ENCODE data around the gene PPP4C.

PPP4C gene

GRCh38 chr16:30054959-30055553, 20.7 kb upstream of the PPP4C start:
- DNase-seq (ENCODE audit: extremely low read depth in 1 of 2, low read depth in 1 of 2) = no peak

- DNase-seq (ENCODE audit: extremely low read depth in 1 of 2, low read depth in 1 of 2) = no peak
Measured at GRCh38 chr16:30060346-30060745, 15.4 kb upstream of the PPP4C start.

- no peak for DNase-seq (ENCODE audit: extremely low read depth in 1 of 2, low read depth in 1 of 2)
Measured at GRCh38 chr16:30060836-30061554, 14.8 kb upstream of the PPP4C start.

- DNase-seq (ENCODE audit: extremely low read depth in 1 of 2, low read depth in 1 of 2) = no peak
Measured at GRCh38 chr16:30063278-30063892, 12.4 kb upstream of the PPP4C start.

DNA sequence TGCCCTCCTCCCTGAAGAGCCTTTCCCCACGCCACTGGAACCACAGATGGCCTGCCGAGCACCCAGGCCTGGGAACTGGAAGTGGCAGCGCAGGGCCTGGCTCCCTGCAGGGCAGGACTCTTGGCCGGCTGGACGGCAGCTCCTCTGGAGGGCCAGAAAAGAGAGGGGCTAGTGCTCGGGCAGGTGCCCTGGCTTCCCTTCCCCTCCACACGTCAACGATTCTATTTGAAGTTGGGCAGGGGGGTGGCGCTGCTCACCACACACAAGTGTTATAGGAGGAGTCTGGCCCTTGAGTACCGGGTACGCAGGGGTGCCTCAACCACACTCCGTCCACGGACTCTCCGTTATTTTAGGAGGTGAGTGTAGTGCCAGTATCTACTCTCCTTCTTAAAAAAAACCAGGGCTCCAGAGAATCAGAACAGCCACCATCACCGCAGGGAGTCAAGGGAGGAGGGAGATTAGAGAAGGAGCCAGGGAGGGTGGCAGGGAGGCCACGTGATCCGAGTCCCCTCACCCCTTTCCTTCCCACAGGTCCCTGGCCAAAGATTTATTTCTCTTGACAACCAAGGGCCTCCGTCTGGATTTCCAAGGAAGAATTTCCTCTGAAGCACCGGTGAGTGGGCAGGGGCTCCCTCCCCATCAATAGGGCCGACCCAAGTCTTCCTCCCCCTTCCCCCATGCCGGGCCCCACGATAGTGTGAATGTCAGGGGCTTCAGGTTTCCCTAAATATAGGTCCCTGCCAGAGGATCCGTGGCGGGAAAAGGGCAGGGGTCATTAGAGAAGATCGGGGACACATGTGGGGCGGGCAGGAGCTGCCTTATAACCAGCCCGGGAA, 11.7 kb upstream of the PPP4C start:
- DNase-seq (ENCODE audit: extremely low read depth in 1 of 2, low read depth in 1 of 2) = peak in 1 of 2 donors; percentile 48

- no peak for DNase-seq (ENCODE audit: extremely low read depth in 1 of 2, low read depth in 1 of 2)
Measured at GRCh38 chr16:30064729-30065101, 11.1 kb upstream of the PPP4C start.

- DNase-seq (ENCODE audit: extremely low read depth in 1 of 2, low read depth in 1 of 2) = peak; percentile 84 to 90
Measured at GRCh38 chr16:30065102-30065942, 10.5 kb upstream of the PPP4C start, which contains the start of gene ALDOA. TSS of gene ALDOA (plus strand) at chr16:30065760. CDS start at chr16:30066898, 1,138 bp downstream.

- DNase-seq (ENCODE audit: extremely low read depth in 1 of 2, low read depth in 1 of 2) = no peak
Measured at GRCh38 chr16:30065943-30066760, 9.6 kb upstream of the PPP4C start.

- DNase-seq (ENCODE audit: extremely low read depth in 1 of 2, low read depth in 1 of 2) = no peak
Measured at GRCh38 chr16:30066761-30067583, 8.8 kb upstream of the PPP4C start.

DNA sequence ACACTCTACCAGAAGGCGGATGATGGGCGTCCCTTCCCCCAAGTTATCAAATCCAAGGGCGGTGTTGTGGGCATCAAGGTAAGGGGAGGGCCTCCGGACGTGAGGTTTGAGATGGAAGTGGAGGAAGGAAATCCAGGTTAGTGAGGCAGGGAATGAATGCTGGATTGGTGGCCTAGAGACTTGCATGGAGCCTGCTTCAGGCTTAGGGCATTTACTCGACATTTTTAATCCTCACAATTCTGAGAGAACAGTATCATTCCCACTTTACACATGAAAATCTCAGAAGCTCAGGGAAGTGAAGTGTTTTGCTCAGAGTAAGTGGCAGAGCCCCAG, 8.2 kb upstream of the PPP4C start:
- DNase-seq (ENCODE audit: extremely low read depth in 1 of 2, low read depth in 1 of 2) = no peak

GRCh38 chr16:30068333-30068732, 7.5 kb upstream of the PPP4C start:
- DNase-seq (ENCODE audit: extremely low read depth in 1 of 2, low read depth in 1 of 2) = no peak

DNA sequence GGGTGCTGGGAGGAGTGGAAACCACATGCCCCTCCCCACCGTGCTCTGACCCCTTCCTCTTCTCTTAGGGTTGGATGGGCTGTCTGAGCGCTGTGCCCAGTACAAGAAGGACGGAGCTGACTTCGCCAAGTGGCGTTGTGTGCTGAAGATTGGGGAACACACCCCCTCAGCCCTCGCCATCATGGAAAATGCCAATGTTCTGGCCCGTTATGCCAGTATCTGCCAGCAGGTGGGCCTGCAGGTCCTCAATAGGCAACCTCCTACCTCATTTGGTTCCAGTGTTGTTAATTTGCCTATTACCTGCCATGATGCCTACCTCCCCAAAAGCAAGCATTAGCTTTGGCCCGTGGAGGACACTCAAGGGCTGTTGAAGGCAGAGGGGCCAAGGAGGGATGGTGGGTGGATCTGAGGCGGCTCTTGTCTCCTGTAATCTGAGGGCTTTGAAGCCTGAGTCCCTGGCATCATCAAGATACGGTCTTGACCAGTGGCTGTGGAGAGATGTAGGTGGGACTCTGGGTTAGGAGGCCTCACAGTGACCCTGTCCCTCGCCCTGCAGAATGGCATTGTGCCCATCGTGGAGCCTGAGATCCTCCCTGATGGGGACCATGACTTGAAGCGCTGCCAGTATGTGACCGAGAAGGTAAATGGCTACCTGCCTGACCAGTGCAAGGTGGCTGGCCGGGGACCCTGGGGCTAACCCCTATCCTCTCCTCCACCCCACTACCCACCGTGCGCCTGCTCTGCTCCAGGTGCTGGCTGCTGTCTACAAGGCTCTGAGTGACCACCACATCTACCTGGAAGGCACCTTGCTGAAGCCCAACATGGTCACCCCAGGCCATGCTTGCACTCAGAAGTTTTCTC, 6.8 kb upstream of the PPP4C start:
- DNase-seq (ENCODE audit: extremely low read depth in 1 of 2, low read depth in 1 of 2) = no peak

DNA sequence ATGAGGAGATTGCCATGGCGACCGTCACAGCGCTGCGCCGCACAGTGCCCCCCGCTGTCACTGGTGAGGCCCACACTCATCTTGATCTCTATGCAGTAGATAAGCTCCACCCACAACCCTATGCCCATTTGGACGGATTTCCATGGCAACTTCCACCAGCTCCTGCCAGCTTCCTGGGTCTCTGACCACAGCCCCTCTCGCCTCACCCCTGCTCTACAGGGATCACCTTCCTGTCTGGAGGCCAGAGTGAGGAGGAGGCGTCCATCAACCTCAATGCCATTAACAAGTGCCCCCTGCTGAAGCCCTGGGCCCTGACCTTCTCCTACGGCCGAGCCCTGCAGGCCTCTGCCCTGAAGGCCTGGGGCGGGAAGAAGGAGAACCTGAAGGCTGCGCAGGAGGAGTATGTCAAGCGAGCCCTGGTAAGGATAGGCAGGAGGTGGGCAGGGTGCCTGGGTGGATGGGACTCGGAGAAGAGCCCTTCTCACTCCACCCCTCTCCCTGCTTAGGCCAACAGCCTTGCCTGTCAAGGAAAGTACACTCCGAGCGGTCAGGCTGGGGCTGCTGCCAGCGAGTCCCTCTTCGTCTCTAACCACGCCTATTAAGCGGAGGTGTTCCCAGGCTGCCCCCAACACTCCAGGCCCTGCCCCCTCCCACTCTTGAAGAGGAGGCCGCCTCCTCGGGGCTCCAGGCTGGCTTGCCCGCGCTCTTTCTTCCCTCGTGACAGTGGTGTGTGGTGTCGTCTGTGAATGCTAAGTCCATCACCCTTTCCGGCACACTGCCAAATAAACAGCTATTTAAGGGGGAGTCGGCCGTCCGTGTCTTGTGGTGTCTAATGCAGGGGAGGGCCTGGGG, 6.0 kb upstream of the PPP4C start:
- DNase-seq (ENCODE audit: extremely low read depth in 1 of 2, low read depth in 1 of 2) = no peak

- DNase-seq (ENCODE audit: extremely low read depth in 1 of 2, low read depth in 1 of 2) = no peak
Measured at GRCh38 chr16:30070490-30070889, 5.3 kb upstream of the PPP4C start.

DNA sequence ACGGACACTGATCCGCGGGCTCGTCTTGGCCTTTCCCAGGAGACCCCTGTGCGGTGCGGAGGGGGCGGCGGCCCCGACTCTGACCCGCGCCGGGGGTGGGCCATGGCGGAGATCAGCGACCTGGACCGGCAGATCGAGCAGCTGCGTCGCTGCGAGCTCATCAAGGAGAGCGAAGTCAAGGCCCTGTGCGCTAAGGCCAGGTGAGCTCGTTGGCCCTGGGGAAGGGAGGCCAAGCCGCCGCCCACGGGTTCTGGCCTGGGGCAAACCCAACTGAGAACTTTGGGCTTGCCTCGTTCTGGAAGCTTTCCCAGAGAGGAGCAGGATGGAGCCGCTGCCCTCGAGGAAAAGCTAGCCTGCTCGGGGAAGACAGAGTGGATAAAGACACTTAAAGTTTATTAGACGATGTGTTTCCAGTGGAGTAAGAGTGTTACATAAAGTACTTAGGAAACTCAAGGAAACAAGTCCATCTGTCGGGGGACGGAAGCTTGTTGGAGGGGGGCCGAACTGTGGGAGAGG, 540 bp downstream of the PPP4C start:
- DNase-seq (ENCODE audit: extremely low read depth in 1 of 2, low read depth in 1 of 2) = no peak

- no peak for DNase-seq (ENCODE audit: extremely low read depth in 1 of 2, low read depth in 1 of 2)
Measured at GRCh38 chr16:30077656-30078055, 1.9 kb downstream of the PPP4C start.

- DNase-seq (ENCODE audit: extremely low read depth in 1 of 2, low read depth in 1 of 2) = no peak
Measured at GRCh38 chr16:30078744-30079143, 3.0 kb downstream of the PPP4C start.
